ENCODE measurements around the gene RASL10B.

GRCh38 chr17:35694906-35695305 lies 36.5 kb upstream of the RASL10B start:
- TF ChIP-seq CTCF (IDR thresholded peaks at IDR 0.05) (no peak), POLR2A (IDR thresholded peaks at IDR 0.05) (no peak), POLR2AphosphoS5 (IDR thresholded peaks at IDR 0.05) (no peak), EP300 (IDR thresholded peaks at IDR 0.05) (no peak)

Data from sigmoid colon (tissue), 4 donors.